ENCODE data around the gene PCDHGC5.

The PCDHGC5 gene

GRCh38 chr5:141495453-141495811, 6.6 kb downstream of the PCDHGC5 start:
- no peak for TF ChIP-seq CTCF (IDR thresholded peaks at IDR 0.05; ENCODE audit: control insufficient read depth, extremely low read depth, insufficient read depth)
- H3K4me3 ChIP-seq (ENCODE audit: low read depth, low read length): no peak overlapping the region
- DNase-seq (ENCODE audit: low read depth): no peak

GRCh38 chr5:141496038-141496437, 7.2 kb downstream of the PCDHGC5 start:
- no peak for TF ChIP-seq CTCF (IDR thresholded peaks at IDR 0.05; ENCODE audit: control insufficient read depth, extremely low read depth, insufficient read depth)
- DNase-seq (ENCODE audit: low read depth): no peak
- no peak overlapping the region for H3K4me3 ChIP-seq (ENCODE audit: low read depth, low read length)

- H3K4me3 ChIP-seq (ENCODE audit: low read depth, low read length): no peak overlapping the region
- DNase-seq (ENCODE audit: low read depth): no peak
- no peak for TF ChIP-seq CTCF (IDR thresholded peaks at IDR 0.05; ENCODE audit: control insufficient read depth, extremely low read depth, insufficient read depth)
Measured at GRCh38 chr5:141501761-141502160, 12.9 kb downstream of the PCDHGC5 start.

GRCh38 chr5:141503681-141504080, 14.8 kb downstream of the PCDHGC5 start:
- no peak for DNase-seq (ENCODE audit: low read depth)
- TF ChIP-seq CTCF (IDR thresholded peaks at IDR 0.05; ENCODE audit: control insufficient read depth, extremely low read depth, insufficient read depth): no peak
- H3K4me3 ChIP-seq (ENCODE audit: low read depth, low read length): no peak overlapping the region

GRCh38 chr5:141504216-141504615, 15.3 kb downstream of the PCDHGC5 start:
- no peak for TF ChIP-seq CTCF (IDR thresholded peaks at IDR 0.05; ENCODE audit: control insufficient read depth, extremely low read depth, insufficient read depth)
- DNase-seq (ENCODE audit: low read depth): no peak
- no peak overlapping the region for H3K4me3 ChIP-seq (ENCODE audit: low read depth, low read length)

GRCh38 chr5:141506381-141507155, 17.7 kb downstream of the PCDHGC5 start:
- no peak for TF ChIP-seq CTCF (IDR thresholded peaks at IDR 0.05; ENCODE audit: control insufficient read depth, extremely low read depth, insufficient read depth)
- no peak overlapping the region for H3K4me3 ChIP-seq (ENCODE audit: low read depth, low read length)
- DNase-seq (ENCODE audit: low read depth): no peak
